ENCODE data around the gene IER3. TPM values are rescaled to one million over a fixed set of nuclear protein-coding genes. Genes with fewer than 3 reads are reported as not detected.

Gene IER3
- total and polyA plus RNA-seq, 2 of the 13 experiments (the other 11 are each of a cell fraction or from before 2014, with no cell fraction given) = 51.1 to 131 TPM

DNA sequence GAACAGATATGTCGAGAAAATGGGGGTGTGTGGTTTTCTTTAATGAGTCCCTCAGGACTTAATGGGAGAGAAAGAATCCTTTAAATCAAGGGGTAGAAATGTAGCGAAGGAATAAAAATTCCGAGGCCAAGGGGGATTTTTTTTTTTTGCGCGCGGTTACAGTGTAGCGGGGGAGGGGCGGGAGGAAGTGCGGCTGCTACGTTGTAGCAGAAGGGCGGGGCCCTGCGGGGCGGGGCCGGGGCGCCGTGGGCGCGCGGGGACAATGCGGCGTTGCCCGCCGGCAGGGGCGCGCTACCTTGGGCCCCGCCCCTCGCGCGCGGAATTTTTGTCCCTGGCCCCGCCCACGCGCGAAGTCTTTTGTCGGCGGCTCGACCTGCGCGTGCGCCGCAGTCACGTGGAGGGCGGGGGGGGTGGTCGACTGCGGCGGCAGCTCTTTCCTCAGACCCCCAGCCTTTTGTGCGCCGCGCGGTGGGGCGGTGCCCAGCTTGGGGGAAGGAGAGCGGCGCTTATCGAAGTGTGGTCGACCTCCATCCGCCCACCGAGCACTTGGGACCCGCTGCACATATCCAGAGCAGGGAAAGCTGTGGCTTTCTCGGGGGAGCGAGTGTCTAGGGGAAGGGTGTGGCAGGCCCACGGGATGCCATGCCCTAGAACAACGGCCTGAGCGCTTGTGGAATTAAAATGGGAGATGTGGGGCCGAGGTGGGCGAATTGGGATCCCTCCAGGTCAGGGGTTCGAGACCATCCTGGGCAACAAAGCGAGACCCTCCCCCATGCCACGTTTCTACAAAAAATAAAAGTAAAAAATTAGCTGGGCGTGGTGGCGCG, 22.9 kb downstream of the IER3 start (continued):
- TF ChIP-seq, protein P1, sequence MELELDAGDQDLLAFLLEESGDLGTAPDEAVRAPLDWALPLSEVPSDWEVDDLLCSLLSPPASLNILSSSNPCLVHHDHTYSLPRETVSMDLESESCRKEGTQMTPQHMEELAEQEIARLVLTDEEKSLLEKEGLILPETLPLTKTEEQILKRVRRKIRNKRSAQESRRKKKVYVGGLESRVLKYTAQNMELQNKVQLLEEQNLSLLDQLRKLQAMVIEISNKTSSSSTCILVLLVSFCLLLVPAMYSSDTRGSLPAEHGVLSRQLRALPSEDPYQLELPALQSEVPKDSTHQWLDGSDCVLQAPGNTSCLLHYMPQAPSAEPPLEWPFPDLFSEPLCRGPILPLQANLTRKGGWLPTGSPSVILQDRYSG (CRISPR knock-in tag; IDR thresholded peaks at IDR 0.05) = no peak
- TF ChIP-seq MEIS1 (CRISPR knock-in tag; IDR thresholded peaks at IDR 0.05; ENCODE audit: borderline replicate concordance) (no peak), KMT2A (CRISPR knock-in tag; IDR thresholded peaks at IDR 0.05) (peak; percentile 54; the same call in 1 of the 2 replicates), PLSCR1 (CRISPR knock-in tag; IDR thresholded peaks at IDR 0.05; ENCODE audit: borderline replicate concordance) (no peak), EZH2 (conservative IDR thresholded peaks at IDR 0.05; ENCODE audit: low read depth, low read length) (no peak), CEBPB (IDR thresholded peaks at IDR 0.05; ENCODE audit: borderline replicate concordance, low read depth, low read length) (no peak), RBAK (CRISPR knock-in tag; IDR thresholded peaks at IDR 0.05) (no peak; the same call in 1 of the 2 replicates), ZSCAN25 (CRISPR knock-in tag; IDR thresholded peaks at IDR 0.05) (no peak; the same call in 1 of the 2 replicates), U2AF1 (optimal IDR thresholded peaks at IDR 0.05; ENCODE audit: low read depth, low read length) (no peak), TFDP1 (CRISPR knock-in tag; IDR thresholded peaks at IDR 0.05; ENCODE audit: borderline replicate concordance) (peak; percentile 92), NCOA5 (CRISPR knock-in tag; IDR thresholded peaks at IDR 0.05) (no peak), PBX2 (CRISPR knock-in tag; IDR thresholded peaks at IDR 0.05) (no peak), ZNF780A (CRISPR knock-in tag; IDR thresholded peaks at IDR 0.05) (no peak), ZNF383 (CRISPR knock-in tag; IDR thresholded peaks at IDR 0.05; ENCODE audit: borderline replicate concordance) (no peak), ELF4 (CRISPR knock-in tag; IDR thresholded peaks at IDR 0.05; ENCODE audit: borderline replicate concordance) (0 out of 2 replicates have a peak, but pooled peaks have one; percentile 52), ZBTB3 (CRISPR knock-in tag; IDR thresholded peaks at IDR 0.05; ENCODE audit: borderline replicate concordance, low read depth) (peak; percentile 46; the same call in 1 of the 2 replicates), EHMT2 (IDR thresholded peaks at IDR 0.05; ENCODE audit: borderline replicate concordance, low read depth, low read length) (no peak), KLF6 (CRISPR knock-in tag; IDR thresholded peaks at IDR 0.05) (peak; percentile 90), ZNF883 (CRISPR knock-in tag; IDR thresholded peaks at IDR 0.05; ENCODE audit: not compliant biosample characterization) (no peak)
- TF ChIP-seq, protein P2, sequence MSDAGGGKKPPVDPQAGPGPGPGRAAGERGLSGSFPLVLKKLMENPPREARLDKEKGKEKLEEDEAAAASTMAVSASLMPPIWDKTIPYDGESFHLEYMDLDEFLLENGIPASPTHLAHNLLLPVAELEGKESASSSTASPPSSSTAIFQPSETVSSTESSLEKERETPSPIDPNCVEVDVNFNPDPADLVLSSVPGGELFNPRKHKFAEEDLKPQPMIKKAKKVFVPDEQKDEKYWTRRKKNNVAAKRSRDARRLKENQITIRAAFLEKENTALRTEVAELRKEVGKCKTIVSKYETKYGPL (CRISPR knock-in tag; IDR thresholded peaks at IDR 0.05) = no peak
- TF ChIP-seq, protein P3, sequence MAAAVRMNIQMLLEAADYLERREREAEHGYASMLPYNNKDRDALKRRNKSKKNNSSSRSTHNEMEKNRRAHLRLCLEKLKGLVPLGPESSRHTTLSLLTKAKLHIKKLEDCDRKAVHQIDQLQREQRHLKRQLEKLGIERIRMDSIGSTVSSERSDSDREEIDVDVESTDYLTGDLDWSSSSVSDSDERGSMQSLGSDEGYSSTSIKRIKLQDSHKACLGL (CRISPR knock-in tag; IDR thresholded peaks at IDR 0.05) = peak; percentile 86
- TF ChIP-seq, protein P4, sequence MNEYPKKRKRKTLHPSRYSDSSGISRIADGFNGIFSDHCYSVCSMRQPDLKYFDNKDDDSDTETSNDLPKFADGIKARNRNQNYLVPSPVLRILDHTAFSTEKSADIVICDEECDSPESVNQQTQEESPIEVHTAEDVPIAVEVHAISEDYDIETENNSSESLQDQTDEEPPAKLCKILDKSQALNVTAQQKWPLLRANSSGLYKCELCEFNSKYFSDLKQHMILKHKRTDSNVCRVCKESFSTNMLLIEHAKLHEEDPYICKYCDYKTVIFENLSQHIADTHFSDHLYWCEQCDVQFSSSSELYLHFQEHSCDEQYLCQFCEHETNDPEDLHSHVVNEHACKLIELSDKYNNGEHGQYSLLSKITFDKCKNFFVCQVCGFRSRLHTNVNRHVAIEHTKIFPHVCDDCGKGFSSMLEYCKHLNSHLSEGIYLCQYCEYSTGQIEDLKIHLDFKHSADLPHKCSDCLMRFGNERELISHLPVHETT (CRISPR knock-in tag; conservative IDR thresholded peaks at IDR 0.05) = no peak; the same call in 1 of the 2 replicates
